AG10803 (cell line): ENCODE data around the gene TRIM71.

Source experiments
- DNase-seq: peaks from one replicate; pipeline ENCODE4 v3.0.0; 2010; ENCODE audit warnings: low read depth
- H3K4me3 ChIP-seq: 2 replicates; pipeline ENCODE4 v1.5.1; 2011; ENCODE audit warnings: mild to moderate bottlenecking, low read length, control low read depth
- TF ChIP-seq, protein P1 (sequence below): conservative IDR thresholded peaks from 2 replicates; pipeline ENCODE4 v1.5.1; 2011; ENCODE audit warnings: mild to moderate bottlenecking, low read length, control low read depth, inconsistent platforms

The TRIM71 gene

DNA sequence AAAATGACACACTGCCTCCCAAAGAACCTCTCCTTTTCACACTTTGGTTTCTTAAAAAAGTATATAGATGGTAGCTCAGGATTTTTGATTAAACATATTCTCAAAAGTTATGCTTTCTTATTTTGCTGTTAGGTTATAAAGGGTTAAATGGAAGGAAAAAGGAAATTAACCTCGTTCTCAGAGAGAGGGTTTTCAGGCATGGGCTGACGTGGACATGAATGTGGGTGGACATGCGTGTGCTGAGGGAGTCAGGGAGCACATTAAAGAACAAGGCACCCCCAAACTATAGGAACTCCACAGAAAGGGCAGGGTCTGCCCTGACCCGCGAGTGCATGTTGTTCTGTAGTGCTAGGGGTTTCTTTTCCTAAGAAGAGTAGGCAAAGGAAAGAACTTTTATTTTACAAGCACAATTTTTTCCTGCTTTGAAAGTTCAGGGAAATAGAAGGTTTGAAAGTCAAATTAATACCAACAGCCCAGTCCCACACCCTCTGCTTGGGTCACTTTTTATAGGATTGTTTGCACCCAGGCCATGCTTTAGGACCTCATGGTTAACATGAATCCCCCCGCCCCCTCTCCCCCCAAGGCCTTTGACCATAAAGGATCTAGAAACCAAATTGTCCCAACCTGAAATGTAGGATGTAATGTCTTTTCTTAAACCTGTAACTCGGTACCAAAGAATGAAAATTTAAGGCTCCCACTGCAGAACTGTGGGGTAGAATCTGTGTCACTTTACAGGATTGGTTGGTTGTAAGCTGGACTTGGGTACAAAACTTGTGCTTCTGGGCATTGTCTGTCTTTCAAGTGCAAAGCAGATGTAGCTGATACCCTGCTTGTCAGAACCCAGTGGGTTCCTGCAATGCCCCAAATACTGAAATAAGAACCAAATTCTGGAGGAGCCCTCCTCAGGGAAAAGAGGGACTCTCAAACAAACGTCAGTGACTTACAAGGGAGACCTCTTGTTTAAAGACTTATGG, 75.1 kb downstream of the TRIM71 start:
- no peak for DNase-seq
- no peak overlapping the region for H3K4me3 ChIP-seq
- TF ChIP-seq, protein P1, sequence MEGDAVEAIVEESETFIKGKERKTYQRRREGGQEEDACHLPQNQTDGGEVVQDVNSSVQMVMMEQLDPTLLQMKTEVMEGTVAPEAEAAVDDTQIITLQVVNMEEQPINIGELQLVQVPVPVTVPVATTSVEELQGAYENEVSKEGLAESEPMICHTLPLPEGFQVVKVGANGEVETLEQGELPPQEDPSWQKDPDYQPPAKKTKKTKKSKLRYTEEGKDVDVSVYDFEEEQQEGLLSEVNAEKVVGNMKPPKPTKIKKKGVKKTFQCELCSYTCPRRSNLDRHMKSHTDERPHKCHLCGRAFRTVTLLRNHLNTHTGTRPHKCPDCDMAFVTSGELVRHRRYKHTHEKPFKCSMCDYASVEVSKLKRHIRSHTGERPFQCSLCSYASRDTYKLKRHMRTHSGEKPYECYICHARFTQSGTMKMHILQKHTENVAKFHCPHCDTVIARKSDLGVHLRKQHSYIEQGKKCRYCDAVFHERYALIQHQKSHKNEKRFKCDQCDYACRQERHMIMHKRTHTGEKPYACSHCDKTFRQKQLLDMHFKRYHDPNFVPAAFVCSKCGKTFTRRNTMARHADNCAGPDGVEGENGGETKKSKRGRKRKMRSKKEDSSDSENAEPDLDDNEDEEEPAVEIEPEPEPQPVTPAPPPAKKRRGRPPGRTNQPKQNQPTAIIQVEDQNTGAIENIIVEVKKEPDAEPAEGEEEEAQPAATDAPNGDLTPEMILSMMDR: no peak

DNA sequence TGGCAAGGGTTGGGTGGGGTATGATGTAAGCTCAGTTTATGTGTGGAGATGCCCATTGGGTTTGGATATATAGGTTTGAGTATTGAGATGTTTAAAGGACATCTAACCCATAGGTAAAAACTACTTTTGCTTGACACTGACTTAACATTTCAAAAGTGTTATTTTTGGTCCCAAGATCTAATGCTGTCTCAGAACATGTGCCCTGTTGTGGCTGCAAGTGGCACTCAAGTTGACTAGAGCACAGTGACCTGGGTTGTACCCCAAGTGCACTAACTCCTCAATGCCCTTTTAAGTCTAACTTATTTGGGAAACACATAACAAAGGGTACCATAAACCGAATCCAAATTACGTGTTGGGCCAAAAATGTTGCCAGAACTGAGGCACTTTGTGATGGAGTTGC, 77.2 kb downstream of the TRIM71 start:
- DNase-seq: no peak
- TF ChIP-seq, protein P1: no peak
- no peak overlapping the region for H3K4me3 ChIP-seq

- H3K4me3 ChIP-seq: no peak overlapping the region
- TF ChIP-seq, protein P1: no peak
- no peak for DNase-seq
Observed at GRCh38 chr3:32895701-32896100, 77.9 kb downstream of the TRIM71 start.

DNA sequence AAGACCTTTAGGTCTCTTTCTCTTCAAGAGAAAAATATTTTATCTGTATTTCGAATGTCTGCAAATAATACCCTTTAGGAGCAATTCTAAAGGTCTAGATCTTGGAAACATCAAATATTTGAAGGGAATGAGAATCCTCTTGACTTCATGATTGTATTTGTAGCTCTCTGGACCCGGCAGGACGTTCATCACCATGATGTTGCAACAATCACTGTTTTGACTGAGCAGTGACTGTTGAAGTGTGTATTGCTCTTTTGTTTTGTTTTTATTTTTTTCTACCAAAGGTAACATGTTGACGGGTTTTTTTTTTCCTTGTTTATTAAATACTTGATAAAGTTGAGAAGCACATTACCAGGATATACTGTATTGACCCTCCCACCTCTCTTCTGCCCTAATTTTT, 78.3 kb downstream of the TRIM71 start:
- DNase-seq: no peak
- no peak overlapping the region for H3K4me3 ChIP-seq
- TF ChIP-seq, protein P1: no peak

- H3K4me3 ChIP-seq: no peak overlapping the region
- TF ChIP-seq, protein P1: no peak
- no peak for DNase-seq
Observed at GRCh38 chr3:32897001-32897601, 79.3 kb downstream of the TRIM71 start.

GRCh38 chr3:32897981-32898623, 80.3 kb downstream of the TRIM71 start:
- no peak for DNase-seq
- TF ChIP-seq, protein P1: no peak
- H3K4me3 ChIP-seq: no peak overlapping the region
